D721Med (cell line): ENCODE data around the gene NAA25.
A peak's percentile ranks its signal among the peaks of the same experiment; 100 is the strongest.
"Not testable (repeated sequence)": the region's sequence is repeated elsewhere in the genome, so short reads cannot be mapped to it uniquely, and the experiment has no call there.

Experiments used
- DNase-seq: peaks from one replicate; pipeline ENCODE4 v3.0.0; 2011; ENCODE audit warnings: low spot score; ENCODE audit not compliant: insufficient read length
- FAIRE-seq: peaks from 2 replicates; lab custom pipeline; 2011; peaks lifted over from hg19 to GRCh38; lab: Jason Lieb, UNC
- CTCF ChIP-seq: IDR thresholded peaks from 2 replicates; pipeline ENCODE4 v1.5.1; 2012; ENCODE audit warnings: mild to moderate bottlenecking, control low read depth; ENCODE audit not compliant: insufficient read depth; ENCODE audit errors: missing control alignments

NAA25 gene

GRCh38 chr12:112116232-112117060 is 7.9 kb upstream of the NAA25 start:
- no peak for FAIRE-seq

GRCh38 chr12:112115259-112116045 is 6.9 kb upstream of the NAA25 start:
- DNase-seq (no peak), FAIRE-seq (no peak)
- TF ChIP-seq CTCF: no peak

More at GRCh38 chr12:112116232-112117060, 7.9 kb upstream of the NAA25 start:
- TF ChIP-seq CTCF: no peak
- DNase-seq: no peak

- TF ChIP-seq CTCF: no peak
- DNase-seq (no peak), FAIRE-seq (no peak)
Observed at GRCh38 chr12:112112409-112113133, 4.0 kb upstream of the NAA25 start.

GRCh38 chr12:112111931-112112330 is 3.3 kb upstream of the NAA25 start:
- peak; percentile 16 for TF ChIP-seq CTCF
- DNase-seq (no peak), FAIRE-seq (no peak)

GRCh38 chr12:112110787-112111662 is 2.4 kb upstream of the NAA25 start:
- DNase-seq, FAIRE-seq: not testable (repeated sequence)

GRCh38 chr12:112107306-112108201 is 1.0 kb downstream of the NAA25 start:
- no peak for FAIRE-seq
- TF ChIP-seq CTCF: no peak
- DNase-seq: no peak
